Epithelial cell of proximal tubule (primary cell): Measurements from ENCODE around the gene POU6F2. TPM values are rescaled to one million over a fixed set of nuclear protein-coding genes. Genes with fewer than 3 reads are reported as not detected.

Experiments used
- DNase-seq: peaks from one replicate; pipeline ENCODE4 v3.0.0-alpha.2; 2011; ENCODE audit warnings: low read depth
- H3K4me3 ChIP-seq: 2 replicates; pipeline ENCODE4 v1.5.1; 2011; ENCODE audit warnings: low read depth, mild to moderate bottlenecking, low read length
- total RNA-seq: library from RNA; depleted of rRNA; stranded (reverse); fragments of >200 nt; gene quantifications from 2 replicates; pipeline ENCODE4 v1.2.3, GENCODE V29; 2015
- TF ChIP-seq, protein P1 (sequence below): conservative IDR thresholded peaks from 2 replicates; pipeline ENCODE4 v1.5.1; 2012; ENCODE audit warnings: low read depth, mild to moderate bottlenecking, low read length

The POU6F2 gene
- total RNA-seq, 1 donor from 2014 or later: not detected

DNA sequence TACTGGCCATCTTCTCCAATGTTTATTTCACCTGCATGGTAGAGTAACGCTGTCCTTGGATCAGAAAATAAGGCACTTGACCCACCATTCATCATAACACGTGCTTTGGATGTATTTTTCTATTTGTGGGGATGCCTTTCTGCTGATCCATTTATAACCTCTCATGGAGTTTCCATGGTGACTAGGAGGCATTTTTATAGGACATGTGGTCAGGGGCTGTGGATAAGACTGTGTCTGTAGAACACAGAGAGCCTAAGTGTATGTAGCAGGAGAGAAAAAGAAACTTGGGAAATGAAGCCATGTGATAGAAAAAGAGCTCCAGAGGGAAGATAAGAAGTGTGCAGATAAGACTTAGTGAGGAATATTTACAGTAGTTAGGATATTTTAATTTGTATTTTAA is 184.2 kb downstream of the POU6F2 start:
- no peak overlapping the region for H3K4me3 ChIP-seq
- TF ChIP-seq, protein P1, sequence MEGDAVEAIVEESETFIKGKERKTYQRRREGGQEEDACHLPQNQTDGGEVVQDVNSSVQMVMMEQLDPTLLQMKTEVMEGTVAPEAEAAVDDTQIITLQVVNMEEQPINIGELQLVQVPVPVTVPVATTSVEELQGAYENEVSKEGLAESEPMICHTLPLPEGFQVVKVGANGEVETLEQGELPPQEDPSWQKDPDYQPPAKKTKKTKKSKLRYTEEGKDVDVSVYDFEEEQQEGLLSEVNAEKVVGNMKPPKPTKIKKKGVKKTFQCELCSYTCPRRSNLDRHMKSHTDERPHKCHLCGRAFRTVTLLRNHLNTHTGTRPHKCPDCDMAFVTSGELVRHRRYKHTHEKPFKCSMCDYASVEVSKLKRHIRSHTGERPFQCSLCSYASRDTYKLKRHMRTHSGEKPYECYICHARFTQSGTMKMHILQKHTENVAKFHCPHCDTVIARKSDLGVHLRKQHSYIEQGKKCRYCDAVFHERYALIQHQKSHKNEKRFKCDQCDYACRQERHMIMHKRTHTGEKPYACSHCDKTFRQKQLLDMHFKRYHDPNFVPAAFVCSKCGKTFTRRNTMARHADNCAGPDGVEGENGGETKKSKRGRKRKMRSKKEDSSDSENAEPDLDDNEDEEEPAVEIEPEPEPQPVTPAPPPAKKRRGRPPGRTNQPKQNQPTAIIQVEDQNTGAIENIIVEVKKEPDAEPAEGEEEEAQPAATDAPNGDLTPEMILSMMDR: no peak
- DNase-seq: no peak

GRCh38 chr7:39164887-39165286 is 187.2 kb downstream of the POU6F2 start:
- TF ChIP-seq, protein P1: no peak
- H3K4me3 ChIP-seq: no peak overlapping the region
- no peak for DNase-seq

DNA sequence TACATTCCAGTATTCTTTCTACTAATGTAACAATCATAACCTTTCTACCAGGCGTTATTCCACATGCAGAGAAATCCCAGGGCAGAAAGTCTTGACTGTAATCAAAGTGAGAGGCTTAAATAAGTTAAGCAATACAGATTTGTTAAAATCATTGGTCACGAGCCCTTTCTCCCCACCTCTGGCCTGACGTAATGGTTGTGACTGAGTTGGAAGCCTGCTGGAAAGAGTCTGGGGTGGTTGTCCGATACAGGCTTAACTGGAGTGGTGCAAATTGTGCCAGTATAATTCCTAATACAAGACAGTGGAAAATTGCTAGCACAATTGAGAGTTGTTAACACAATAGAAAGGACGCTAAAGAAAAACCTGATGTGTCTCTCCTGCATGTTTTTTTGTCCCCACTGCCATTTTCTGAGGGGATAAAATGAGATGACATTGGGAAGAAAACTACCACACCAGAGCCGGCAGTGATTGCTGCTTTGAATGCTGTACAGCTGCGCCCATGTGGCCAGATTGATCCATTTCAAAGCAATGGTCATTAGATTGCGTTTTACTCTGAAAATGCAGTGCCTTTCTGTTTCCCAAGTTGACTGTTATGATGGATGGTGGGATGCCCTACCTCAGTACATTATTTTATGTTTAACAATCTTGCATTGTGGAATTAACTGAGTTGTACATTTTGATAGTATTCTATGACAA is 190.8 kb downstream of the POU6F2 start:
- TF ChIP-seq, protein P1: no peak
- no peak overlapping the region for H3K4me3 ChIP-seq
- DNase-seq: no peak

DNA sequence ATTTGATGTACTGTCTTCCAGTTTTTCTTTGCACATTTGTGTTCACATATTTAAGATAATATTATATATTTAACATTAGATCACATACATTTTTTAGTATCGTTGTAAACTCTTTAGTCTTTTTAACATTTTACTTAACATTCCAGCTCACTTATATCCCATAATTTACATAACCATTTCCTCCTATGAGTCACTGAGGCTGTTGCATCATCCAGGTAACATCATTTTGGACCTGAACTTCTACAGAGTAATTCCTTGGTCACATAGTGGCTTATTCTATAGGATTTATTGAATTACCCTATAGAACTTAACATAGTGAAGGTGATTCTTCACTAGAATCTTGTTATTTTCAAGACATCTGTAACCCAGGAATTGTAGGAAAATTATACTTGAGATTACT is 194.4 kb downstream of the POU6F2 start:
- H3K4me3 ChIP-seq: no peak overlapping the region
- no peak for DNase-seq
- TF ChIP-seq, protein P1: no peak

DNA sequence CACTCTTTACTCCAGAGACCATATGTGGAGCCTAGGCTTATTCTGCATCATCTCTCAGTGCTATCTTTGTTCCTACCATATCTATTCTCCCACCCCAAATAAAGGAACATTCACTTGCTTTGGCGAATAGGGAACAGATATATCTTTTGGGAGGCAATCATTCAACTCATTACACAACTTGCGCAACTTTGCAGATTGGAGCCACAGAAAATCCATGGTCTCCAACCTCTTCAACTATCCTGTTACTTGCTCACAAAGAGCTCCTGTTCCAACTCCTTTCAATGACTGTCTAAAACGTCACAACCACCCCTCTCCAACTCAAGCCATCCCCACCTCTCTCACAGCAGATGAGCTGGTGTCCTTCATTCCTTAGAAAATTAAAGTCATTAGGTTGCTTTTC is 203.7 kb downstream of the POU6F2 start:
- TF ChIP-seq, protein P1: no peak
- DNase-seq: no peak
- H3K4me3 ChIP-seq: no peak overlapping the region

GRCh38 chr7:39183796-39184195 is 206.1 kb downstream of the POU6F2 start:
- H3K4me3 ChIP-seq: no peak overlapping the region
- TF ChIP-seq, protein P1: no peak
- no peak for DNase-seq

DNA sequence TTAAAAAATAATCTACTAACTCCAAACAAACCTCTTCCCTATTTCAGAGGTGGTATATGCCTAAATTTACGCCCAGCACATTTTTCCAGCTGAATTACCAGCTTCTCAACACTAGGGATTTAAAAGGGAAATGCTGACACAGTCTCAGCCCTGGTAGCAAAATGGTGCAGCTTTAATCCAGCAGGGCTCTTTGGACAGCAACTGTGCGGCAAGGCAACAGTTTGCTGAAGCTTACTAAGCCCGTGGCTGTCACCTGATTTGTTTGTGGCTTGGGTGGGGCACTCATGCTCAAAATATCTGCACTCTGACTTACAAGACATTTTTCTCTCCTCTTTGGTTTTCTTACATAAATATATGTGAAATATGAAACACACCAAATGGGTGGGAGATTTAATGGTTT is 206.7 kb downstream of the POU6F2 start:
- no peak overlapping the region for H3K4me3 ChIP-seq
- TF ChIP-seq, protein P1: no peak
- no peak for DNase-seq
